Measurements from ENCODE around the gene WWP2.

GRCh38 chr16:69934044-69934443 is 171.9 kb downstream of the WWP2 start:
- TF ChIP-seq, protein P1, sequence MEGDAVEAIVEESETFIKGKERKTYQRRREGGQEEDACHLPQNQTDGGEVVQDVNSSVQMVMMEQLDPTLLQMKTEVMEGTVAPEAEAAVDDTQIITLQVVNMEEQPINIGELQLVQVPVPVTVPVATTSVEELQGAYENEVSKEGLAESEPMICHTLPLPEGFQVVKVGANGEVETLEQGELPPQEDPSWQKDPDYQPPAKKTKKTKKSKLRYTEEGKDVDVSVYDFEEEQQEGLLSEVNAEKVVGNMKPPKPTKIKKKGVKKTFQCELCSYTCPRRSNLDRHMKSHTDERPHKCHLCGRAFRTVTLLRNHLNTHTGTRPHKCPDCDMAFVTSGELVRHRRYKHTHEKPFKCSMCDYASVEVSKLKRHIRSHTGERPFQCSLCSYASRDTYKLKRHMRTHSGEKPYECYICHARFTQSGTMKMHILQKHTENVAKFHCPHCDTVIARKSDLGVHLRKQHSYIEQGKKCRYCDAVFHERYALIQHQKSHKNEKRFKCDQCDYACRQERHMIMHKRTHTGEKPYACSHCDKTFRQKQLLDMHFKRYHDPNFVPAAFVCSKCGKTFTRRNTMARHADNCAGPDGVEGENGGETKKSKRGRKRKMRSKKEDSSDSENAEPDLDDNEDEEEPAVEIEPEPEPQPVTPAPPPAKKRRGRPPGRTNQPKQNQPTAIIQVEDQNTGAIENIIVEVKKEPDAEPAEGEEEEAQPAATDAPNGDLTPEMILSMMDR (conservative IDR thresholded peaks at IDR 0.05; ENCODE audit: low read length), result no peak
- TF ChIP-seq EZH2phosphoT487 (IDR thresholded peaks at IDR 0.05; ENCODE audit: borderline replicate concordance, low read depth, low read length), result no peak

Data from OCI-LY7 (cell line).